GM13976 (cell line): Measurements from ENCODE around the gene DTWD2.
"Not testable (repeated sequence)": the region's sequence is repeated elsewhere in the genome, so short reads cannot be mapped to it uniquely, and the experiment has no call there.

Experiments
- DNase-seq: peaks from one replicate; pipeline ENCODE4 v3.0.0; 2012; ENCODE audit warnings: low spot score
- in situ Hi-C: fragments of 300-500 bp; cut with MboI; formaldehyde crosslinking; loops from one replicate; pipeline ENCODE4 v1.12.0; 2022; ENCODE audit warnings: low sequenced_read_pairs, mixed read lengths, inconsistent platforms; ENCODE audit not compliant: unreplicated experiment
- TF ChIP-seq, protein P1 (sequence below): IDR thresholded peaks from 2 replicates; pipeline ENCODE4 v1.5.1; 2012; ENCODE audit warnings: borderline replicate concordance, mild to moderate bottlenecking; ENCODE audit not compliant: insufficient read depth; ENCODE audit errors: extremely low read depth, missing control alignments, control extremely low read depth

The DTWD2 gene

DNA sequence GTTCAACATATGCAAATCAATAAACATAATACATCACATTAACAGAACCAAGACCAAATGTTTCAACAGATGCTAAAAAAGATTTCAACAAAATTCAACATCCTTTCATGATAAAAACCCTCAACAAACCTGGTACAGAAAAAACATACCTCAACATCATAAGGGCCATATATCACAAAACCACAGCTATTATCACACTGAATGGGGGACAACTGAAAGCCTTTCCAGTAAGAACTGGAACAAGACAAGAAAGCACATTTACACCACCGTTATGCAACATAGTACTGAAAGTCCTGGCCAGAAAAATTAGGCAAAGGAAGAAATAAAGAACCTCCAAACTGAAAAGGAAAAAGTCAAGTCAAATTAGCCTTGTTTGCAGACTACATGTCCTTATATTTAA lies 93.6 kb downstream of the DTWD2 start:
- DNase-seq = no peak
- TF ChIP-seq, protein P1, sequence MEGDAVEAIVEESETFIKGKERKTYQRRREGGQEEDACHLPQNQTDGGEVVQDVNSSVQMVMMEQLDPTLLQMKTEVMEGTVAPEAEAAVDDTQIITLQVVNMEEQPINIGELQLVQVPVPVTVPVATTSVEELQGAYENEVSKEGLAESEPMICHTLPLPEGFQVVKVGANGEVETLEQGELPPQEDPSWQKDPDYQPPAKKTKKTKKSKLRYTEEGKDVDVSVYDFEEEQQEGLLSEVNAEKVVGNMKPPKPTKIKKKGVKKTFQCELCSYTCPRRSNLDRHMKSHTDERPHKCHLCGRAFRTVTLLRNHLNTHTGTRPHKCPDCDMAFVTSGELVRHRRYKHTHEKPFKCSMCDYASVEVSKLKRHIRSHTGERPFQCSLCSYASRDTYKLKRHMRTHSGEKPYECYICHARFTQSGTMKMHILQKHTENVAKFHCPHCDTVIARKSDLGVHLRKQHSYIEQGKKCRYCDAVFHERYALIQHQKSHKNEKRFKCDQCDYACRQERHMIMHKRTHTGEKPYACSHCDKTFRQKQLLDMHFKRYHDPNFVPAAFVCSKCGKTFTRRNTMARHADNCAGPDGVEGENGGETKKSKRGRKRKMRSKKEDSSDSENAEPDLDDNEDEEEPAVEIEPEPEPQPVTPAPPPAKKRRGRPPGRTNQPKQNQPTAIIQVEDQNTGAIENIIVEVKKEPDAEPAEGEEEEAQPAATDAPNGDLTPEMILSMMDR = no peak
- in situ Hi-C loops = no loop called here

DNA sequence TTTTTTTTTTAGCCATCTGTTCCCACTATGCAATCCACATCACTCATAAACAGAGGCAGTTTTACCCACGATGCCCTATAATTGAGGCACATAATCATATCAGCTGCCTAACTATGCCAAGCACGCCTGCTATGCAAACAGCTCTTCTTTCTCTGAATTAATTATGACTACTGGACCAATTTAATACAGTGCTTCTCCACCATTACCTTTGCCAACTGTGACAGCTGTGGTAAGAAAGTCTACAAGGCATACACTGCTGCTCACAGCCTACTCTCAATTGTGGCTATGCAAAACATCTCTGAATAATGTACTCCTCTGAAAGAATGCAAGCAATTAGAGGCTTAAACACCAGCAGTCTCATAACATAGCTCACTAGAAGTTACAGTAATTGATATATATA lies 97.1 kb downstream of the DTWD2 start:
- in situ Hi-C loops = no loop called here
- DNase-seq = no peak
- TF ChIP-seq, protein P1 = no peak

DNA sequence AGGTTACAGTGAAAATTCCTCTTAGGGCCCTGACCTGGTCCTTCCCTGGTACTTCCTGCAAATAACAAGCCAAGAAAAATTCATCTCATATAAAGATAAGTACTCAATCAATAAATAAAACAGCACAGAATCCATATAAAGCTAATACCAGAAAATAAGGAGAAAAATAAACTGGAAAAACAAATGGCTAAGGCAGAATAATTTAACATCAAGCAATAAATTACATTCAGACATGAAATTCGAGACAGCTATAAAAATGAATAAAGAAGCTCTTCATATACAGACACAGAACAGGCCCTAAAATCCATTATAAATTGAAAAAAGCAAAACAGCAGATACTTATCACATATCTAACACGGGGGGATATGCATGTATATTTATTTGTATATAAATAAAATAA lies 99.2 kb downstream of the DTWD2 start:
- DNase-seq = no peak
- TF ChIP-seq, protein P1 = no peak
- in situ Hi-C loops = no loop called here

DNA sequence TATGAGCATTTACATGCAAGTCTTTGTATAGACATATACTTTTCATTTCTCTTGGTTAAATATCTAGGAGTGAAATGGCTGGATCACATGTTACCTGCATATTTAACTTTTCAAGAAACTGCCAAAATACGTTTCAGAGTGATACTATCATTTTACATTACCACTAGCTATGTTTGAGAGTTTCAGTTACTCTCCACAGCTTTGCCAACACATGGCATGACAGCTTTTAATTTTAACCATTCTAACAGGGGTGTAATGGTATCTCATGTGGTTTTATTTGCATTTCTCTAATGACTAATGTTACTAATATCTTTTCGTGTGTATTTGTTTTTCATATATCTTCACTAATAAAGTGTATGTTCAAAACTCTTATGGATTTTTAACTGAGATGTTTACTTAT lies 99.8 kb downstream of the DTWD2 start:
- TF ChIP-seq, protein P1 = no peak
- in situ Hi-C loops = no loop called here
- no peak for DNase-seq

DNA sequence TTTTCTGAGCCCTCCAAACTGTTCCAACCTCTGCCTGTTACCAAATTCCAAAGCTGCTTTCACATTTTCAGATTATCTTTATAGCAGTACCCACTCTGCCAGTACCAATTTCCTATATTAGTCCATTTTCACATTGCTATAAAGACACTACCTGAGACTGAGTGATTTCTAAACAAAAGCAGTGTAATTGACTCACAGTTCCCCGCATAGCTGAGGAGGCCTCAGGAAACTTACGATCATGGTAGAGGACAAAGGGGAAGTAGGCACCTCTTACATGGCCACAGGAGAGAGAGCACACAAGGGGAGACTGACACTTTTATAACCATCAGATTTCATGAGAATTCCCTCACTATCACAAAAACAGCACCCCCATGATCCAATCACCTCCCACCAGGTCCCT lies 105.0 kb downstream of the DTWD2 start:
- DNase-seq = no peak
- in situ Hi-C loops = no loop called here

DNA sequence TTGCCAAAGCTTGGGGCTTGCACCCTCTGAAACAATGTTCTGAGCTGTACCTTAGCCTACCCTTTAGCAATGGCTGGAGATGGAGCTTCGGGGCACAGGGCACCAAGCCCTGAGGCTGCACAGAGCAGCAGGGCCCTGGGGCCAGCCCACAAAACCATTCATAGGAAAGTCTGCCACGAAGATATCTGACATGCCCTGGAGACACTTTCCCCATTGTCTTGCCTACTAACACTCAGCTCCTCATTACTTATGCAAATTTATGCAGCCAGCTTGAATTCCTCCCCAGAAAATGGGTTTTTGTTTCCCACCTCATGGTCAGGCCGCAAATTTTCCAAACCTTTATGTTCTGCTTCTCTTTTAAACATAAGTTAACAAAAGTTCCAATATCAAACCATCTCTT lies 105.7 kb downstream of the DTWD2 start:
- DNase-seq = no peak
- TF ChIP-seq, protein P1 = no peak
- in situ Hi-C loops = no loop called here

More for the DNA sequence above, 105.0 kb downstream of the DTWD2 start:
- TF ChIP-seq, protein P1 = no peak

DNA sequence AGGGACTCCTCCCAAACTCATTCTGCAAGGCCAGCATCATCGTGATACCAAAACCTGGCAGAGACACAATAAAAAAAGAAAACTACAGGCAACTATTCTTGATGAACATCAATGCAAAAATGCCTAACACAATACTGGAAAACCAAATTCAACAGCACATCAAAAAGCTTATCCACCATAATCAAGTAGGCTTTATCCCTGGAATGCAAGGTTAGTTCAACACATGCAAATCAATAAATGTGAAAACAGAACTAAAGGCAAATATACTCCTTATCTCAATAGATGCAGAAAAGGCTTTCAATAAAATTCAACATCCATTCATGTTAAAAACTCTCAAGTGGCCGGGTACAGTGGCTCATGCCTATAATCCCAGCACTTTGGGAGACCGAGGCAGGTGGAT lies 111.5 kb downstream of the DTWD2 start:
- in situ Hi-C loops, DNase-seq: not testable (repeated sequence)
